Astrocyte of the spinal cord (primary cell): Measurements from ENCODE around the gene COA6.

Experiments
- DNase-seq: peaks from one replicate; pipeline ENCODE4 v3.0.0; 2011; ENCODE audit warnings: low read depth, low spot score
- H3K4me3 ChIP-seq: 2 replicates; pipeline ENCODE4 v1.5.1; 2011; ENCODE audit warnings: low read depth, mild to moderate bottlenecking, low read length, moderate library complexity
- CTCF ChIP-seq: IDR thresholded peaks from 2 replicates; pipeline ENCODE4 v1.5.1; 2012; ENCODE audit warnings: low read depth, mild to moderate bottlenecking, low read length, inconsistent platforms
- in situ Hi-C: cut with HindIII; loops from 2 replicates; pipeline ENCODE4 v1.10.0; 2017; ENCODE audit warnings: low sequenced_read_pairs

Gene COA6

GRCh38 chr1:234330843-234331215, 42.4 kb upstream of the COA6 start:
- no peak for TF ChIP-seq CTCF
- in situ Hi-C loops: no loop called here
- no peak overlapping the region for H3K4me3 ChIP-seq
- no peak for DNase-seq

GRCh38 chr1:234331507-234331906, 41.7 kb upstream of the COA6 start:
- in situ Hi-C loops: no loop called here
- no peak for DNase-seq
- no peak for TF ChIP-seq CTCF
- H3K4me3 ChIP-seq: no peak overlapping the region

- no peak for DNase-seq
- in situ Hi-C loops: no loop called here
- no peak for TF ChIP-seq CTCF
- no peak overlapping the region for H3K4me3 ChIP-seq
These were observed 36.9 kb upstream of the COA6 start for GRCh38 chr1:234336359-234336758.

- no peak for TF ChIP-seq CTCF
- no peak for DNase-seq
- in situ Hi-C loops: no loop called here
- no peak overlapping the region for H3K4me3 ChIP-seq
These were observed 36.0 kb upstream of the COA6 start for GRCh38 chr1:234337233-234337632.

GRCh38 chr1:234340528-234340927, 32.7 kb upstream of the COA6 start:
- in situ Hi-C loops: no loop called here
- no peak for TF ChIP-seq CTCF
- no peak for DNase-seq
- no peak overlapping the region for H3K4me3 ChIP-seq

GRCh38 chr1:234342774-234343173, 30.5 kb upstream of the COA6 start:
- in situ Hi-C loops: no loop called here
- DNase-seq: no peak

More at GRCh38 chr1:234342774-234343173, 30.5 kb upstream of the COA6 start:
- no peak for TF ChIP-seq CTCF
- no peak overlapping the region for H3K4me3 ChIP-seq
